Neural cell (in vitro differentiated cells): Measurements from ENCODE around the gene PCDH1. TPM values are rescaled to one million over a fixed set of nuclear protein-coding genes. Genes with fewer than 3 reads are reported as not detected.

Experiments used
- H2AFZ ChIP-seq: fragments of 200-600, 300-800 bp; sonication (generic), shearing (Covaris generic); 2 replicates; pipeline ENCODE4 v1.6.0; 2014; ENCODE audit warnings: low read depth, mild to moderate bottlenecking, antibody characterized with exemption, low read length, moderate library complexity
- H3F3A ChIP-seq: fragments of 200-600 bp; shearing (Covaris generic); 2 replicates; pipeline ENCODE4 v1.6.1; 2016; ENCODE audit warnings: mild to moderate bottlenecking, moderate library complexity, mixed read lengths, antibody characterized with exemption, low read length; ENCODE audit not compliant: insufficient read depth, poor library complexity, severe bottlenecking
- H3K27ac ChIP-seq: fragments of 200-600, 300-800 bp; sonication (generic), shearing (Covaris generic); 2 replicates; pipeline ENCODE4 v1.5.1; 2014; ENCODE audit warnings: mild to moderate bottlenecking, low read length, moderate library complexity
- H3K27me3 ChIP-seq: fragments of 300-800, 200-600 bp; sonication (generic), shearing (Covaris generic); 2 replicates; pipeline ENCODE4 v1.6.0; 2014; ENCODE audit warnings: mild to moderate bottlenecking, low read depth, low read length, moderate library complexity; ENCODE audit not compliant: insufficient read depth
- H3K36me3 ChIP-seq: fragments of 300-800, 200-600 bp; sonication (generic), shearing (Covaris generic); 2 replicates; pipeline ENCODE4 v1.5.1; 2014; ENCODE audit warnings: mild to moderate bottlenecking, antibody characterized with exemption, low read length, moderate library complexity; ENCODE audit not compliant: insufficient read depth
- H3K4me2 ChIP-seq: fragments of 300-800, 200-600 bp; sonication (generic), shearing (Covaris generic); 2 replicates; pipeline ENCODE4 v1.6.0; 2014; ENCODE audit warnings: mild to moderate bottlenecking, low read length
- H3K4me3 ChIP-seq: fragments of 300-800, 200-600 bp; sonication (generic), shearing (Covaris generic); 2 replicates; pipeline ENCODE4 v1.5.1; 2014; ENCODE audit warnings: mild to moderate bottlenecking, low read length, moderate library complexity
- H3K79me2 ChIP-seq: fragments of 200-600 bp; shearing (Covaris generic); replicated peaks from 2 replicates; pipeline ENCODE4 v1.6.0; 2014; ENCODE audit warnings: mild to moderate bottlenecking, low read length, moderate library complexity; ENCODE audit not compliant: insufficient read depth
- H3K9ac ChIP-seq: fragments of 300-800, 200-600 bp; sonication (generic), shearing (Covaris generic); 2 replicates; pipeline ENCODE4 v1.6.1; 2016; ENCODE audit warnings: mild to moderate bottlenecking, low read length, mixed read lengths
- H3K9me2 ChIP-seq: fragments of 200-600 bp; shearing (Covaris generic); 2 replicates; pipeline ENCODE4 v1.6.1; 2016; ENCODE audit warnings: mild to moderate bottlenecking, low read length, mixed read lengths; ENCODE audit not compliant: insufficient read depth
- H3K9me3 ChIP-seq: fragments of 200-600, 300-800 bp; sonication (generic), shearing (Covaris generic); 2 replicates; pipeline ENCODE4 v1.6.1; 2016; ENCODE audit warnings: mild to moderate bottlenecking, mixed run types, low read length, moderate library complexity, mixed read lengths
- H4K20me1 ChIP-seq: fragments of 200-600 bp; shearing (Covaris generic); 2 replicates; pipeline ENCODE4 v1.6.1; 2016; ENCODE audit warnings: mild to moderate bottlenecking, mixed run types; ENCODE audit not compliant: insufficient read depth
- CTCF ChIP-seq: fragments of 450-650 bp; IDR thresholded peaks from 2 replicates; pipeline ENCODE4 v1.5.1; 2014; ENCODE audit warnings: antibody characterized with exemption, mild to moderate bottlenecking, moderate library complexity; ENCODE audit not compliant: poor library complexity, severe bottlenecking
- EP300 ChIP-seq: fragments of 450-650 bp; conservative IDR thresholded peaks from 2 replicates; pipeline ENCODE4 v1.6.1; 2014; ENCODE audit warnings: antibody characterized with exemption, mild to moderate bottlenecking, moderate library complexity; ENCODE audit not compliant: poor library complexity, severe bottlenecking
- EZH2 ChIP-seq: fragments of 200-600, 300-800 bp; shearing (Covaris generic), sonication (generic); IDR thresholded peaks from 2 replicates; pipeline ENCODE4 v1.6.1; 2014; ENCODE audit warnings: antibody characterized with exemption, low read length, borderline replicate concordance, mild to moderate bottlenecking; ENCODE audit not compliant: insufficient read depth, poor library complexity, severe bottlenecking
- MXI1 ChIP-seq: fragments of 450-650 bp; conservative IDR thresholded peaks from 2 replicates; pipeline ENCODE4 v1.6.1; 2014; ENCODE audit warnings: antibody characterized with exemption, mild to moderate bottlenecking; ENCODE audit not compliant: poor library complexity, severe bottlenecking
- POLR2AphosphoS5 ChIP-seq: IDR thresholded peaks from 2 replicates; pipeline ENCODE4 v1.6.1; 2012
- RAD21 ChIP-seq: fragments of 450-650 bp; conservative IDR thresholded peaks from 2 replicates; pipeline ENCODE4 v1.6.1; 2014; ENCODE audit warnings: antibody characterized with exemption, mild to moderate bottlenecking, moderate library complexity
- SMC3 ChIP-seq: fragments of 450-650 bp; conservative IDR thresholded peaks from 2 replicates; pipeline ENCODE4 v1.6.1; 2014; ENCODE audit warnings: antibody characterized with exemption, mild to moderate bottlenecking, moderate library complexity; ENCODE audit not compliant: poor library complexity
- TAF1 ChIP-seq: IDR thresholded peaks from 2 replicates; pipeline ENCODE4 v1.6.1; 2012; ENCODE audit warnings: low read depth
- polyA plus RNA-seq: library from polyadenylated mRNA; depleted of rRNA; stranded (reverse); fragments of >200 nt; gene quantifications from 2 replicates; pipeline ENCODE4 v1.2.3, GENCODE V29; 2014
- TF ChIP-seq, protein P1 (sequence below): IDR thresholded peaks from 2 replicates; pipeline ENCODE4 v1.6.1; 2012; ENCODE audit warnings: borderline replicate concordance

The PCDH1 gene
- polyA plus RNA-seq, 1 donor from 2014 or later: 13.9 TPM

- no peaks in the 10 kb centered on the region for H3K36me3 ChIP-seq
- no peaks in the 10 kb centered on the region for H3K79me2 ChIP-seq
- no peaks in the 10 kb centered on the region for H4K20me1 ChIP-seq
- H3K9ac ChIP-seq: no peak overlapping the region
- H3K27me3 ChIP-seq: no peaks in the 10 kb centered on the region
- H2AFZ ChIP-seq: no peak overlapping the region
- no peak overlapping the region for H3K4me3 ChIP-seq
- H3K27ac ChIP-seq: no peak overlapping the region
- no peaks in the 10 kb centered on the region for H3K9me2 ChIP-seq
- no peak overlapping the region for H3K4me2 ChIP-seq
- no peaks in the 10 kb centered on the region for H3F3A ChIP-seq
- no peaks in the 10 kb centered on the region for H3K9me3 ChIP-seq
- TF ChIP-seq EP300 (no peak), EZH2 (no peak), SMC3 (no peak), POLR2AphosphoS5 (no peak), CTCF (no peak), TAF1 (no peak)
Observed at GRCh38 chr5:141909212-141909611, 31.0 kb upstream of the PCDH1 start.

GRCh38 chr5:141908796-141909195 is 30.6 kb upstream of the PCDH1 start:
- H3K9me3 ChIP-seq: no peaks in the 10 kb centered on the region
- no peak overlapping the region for H2AFZ ChIP-seq
- no peak overlapping the region for H3K27ac ChIP-seq
- no peaks in the 10 kb centered on the region for H3F3A ChIP-seq
- H3K36me3 ChIP-seq: no peaks in the 10 kb centered on the region
- no peak for TF ChIP-seq SMC3
- no peak for TF ChIP-seq EZH2
- no peak for TF ChIP-seq EP300
- TF ChIP-seq POLR2AphosphoS5: no peak
- TF ChIP-seq RAD21: no peak
- no peak for TF ChIP-seq MXI1
- TF ChIP-seq, protein P1, sequence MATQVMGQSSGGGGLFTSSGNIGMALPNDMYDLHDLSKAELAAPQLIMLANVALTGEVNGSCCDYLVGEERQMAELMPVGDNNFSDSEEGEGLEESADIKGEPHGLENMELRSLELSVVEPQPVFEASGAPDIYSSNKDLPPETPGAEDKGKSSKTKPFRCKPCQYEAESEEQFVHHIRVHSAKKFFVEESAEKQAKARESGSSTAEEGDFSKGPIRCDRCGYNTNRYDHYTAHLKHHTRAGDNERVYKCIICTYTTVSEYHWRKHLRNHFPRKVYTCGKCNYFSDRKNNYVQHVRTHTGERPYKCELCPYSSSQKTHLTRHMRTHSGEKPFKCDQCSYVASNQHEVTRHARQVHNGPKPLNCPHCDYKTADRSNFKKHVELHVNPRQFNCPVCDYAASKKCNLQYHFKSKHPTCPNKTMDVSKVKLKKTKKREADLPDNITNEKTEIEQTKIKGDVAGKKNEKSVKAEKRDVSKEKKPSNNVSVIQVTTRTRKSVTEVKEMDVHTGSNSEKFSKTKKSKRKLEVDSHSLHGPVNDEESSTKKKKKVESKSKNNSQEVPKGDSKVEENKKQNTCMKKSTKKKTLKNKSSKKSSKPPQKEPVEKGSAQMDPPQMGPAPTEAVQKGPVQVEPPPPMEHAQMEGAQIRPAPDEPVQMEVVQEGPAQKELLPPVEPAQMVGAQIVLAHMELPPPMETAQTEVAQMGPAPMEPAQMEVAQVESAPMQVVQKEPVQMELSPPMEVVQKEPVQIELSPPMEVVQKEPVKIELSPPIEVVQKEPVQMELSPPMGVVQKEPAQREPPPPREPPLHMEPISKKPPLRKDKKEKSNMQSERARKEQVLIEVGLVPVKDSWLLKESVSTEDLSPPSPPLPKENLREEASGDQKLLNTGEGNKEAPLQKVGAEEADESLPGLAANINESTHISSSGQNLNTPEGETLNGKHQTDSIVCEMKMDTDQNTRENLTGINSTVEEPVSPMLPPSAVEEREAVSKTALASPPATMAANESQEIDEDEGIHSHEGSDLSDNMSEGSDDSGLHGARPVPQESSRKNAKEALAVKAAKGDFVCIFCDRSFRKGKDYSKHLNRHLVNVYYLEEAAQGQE: no peak
- TF ChIP-seq CTCF: no peak
- H3K9me2 ChIP-seq: no peaks in the 10 kb centered on the region
- H3K27me3 ChIP-seq: no peaks in the 10 kb centered on the region
- no peak overlapping the region for H3K9ac ChIP-seq
- no peak overlapping the region for H3K4me3 ChIP-seq
- no peaks in the 10 kb centered on the region for H4K20me1 ChIP-seq
- no peak overlapping the region for H3K4me2 ChIP-seq
- no peaks in the 10 kb centered on the region for H3K79me2 ChIP-seq
